HL-60 (cell line): ENCODE data around the gene PAFAH1B2.

Experiments
- CTCF ChIP-seq: IDR thresholded peaks from one replicate; pipeline ENCODE4 v1.5.1; 2011; ENCODE audit warnings: low read length, control low read depth, inconsistent platforms; ENCODE audit not compliant: insufficient read depth
- GABPA ChIP-seq: IDR thresholded peaks from 2 replicates; pipeline ENCODE4 v1.6.1; 2012; ENCODE audit warnings: low read depth
- POLR2AphosphoS5 ChIP-seq: IDR thresholded peaks from 2 replicates; pipeline ENCODE4 v1.6.1; 2012; ENCODE audit warnings: low read depth
- REST ChIP-seq: IDR thresholded peaks from 2 replicates; pipeline ENCODE4 v1.6.1; 2012; ENCODE audit warnings: low read depth; ENCODE audit not compliant: insufficient replicate concordance

GRCh38 chr11:117219001-117219400 is 74.9 kb downstream of the PAFAH1B2 start:
- TF ChIP-seq GABPA (no peak), POLR2AphosphoS5 (no peak), CTCF (no peak), REST (no peak)
